Activated T-helper 9 cell treated with anti-CD3 and anti-CD28 coated beads, Interleukin-2, amount 50 U/mL, for 16 hours (primary cell): ENCODE data around the gene STRN4.

Source experiments
- DNase-seq: peaks from one replicate; pipeline ENCODE4 v3.0.0-alpha.2; 2020; ENCODE audit warnings: low read depth

Gene STRN4

DNA sequence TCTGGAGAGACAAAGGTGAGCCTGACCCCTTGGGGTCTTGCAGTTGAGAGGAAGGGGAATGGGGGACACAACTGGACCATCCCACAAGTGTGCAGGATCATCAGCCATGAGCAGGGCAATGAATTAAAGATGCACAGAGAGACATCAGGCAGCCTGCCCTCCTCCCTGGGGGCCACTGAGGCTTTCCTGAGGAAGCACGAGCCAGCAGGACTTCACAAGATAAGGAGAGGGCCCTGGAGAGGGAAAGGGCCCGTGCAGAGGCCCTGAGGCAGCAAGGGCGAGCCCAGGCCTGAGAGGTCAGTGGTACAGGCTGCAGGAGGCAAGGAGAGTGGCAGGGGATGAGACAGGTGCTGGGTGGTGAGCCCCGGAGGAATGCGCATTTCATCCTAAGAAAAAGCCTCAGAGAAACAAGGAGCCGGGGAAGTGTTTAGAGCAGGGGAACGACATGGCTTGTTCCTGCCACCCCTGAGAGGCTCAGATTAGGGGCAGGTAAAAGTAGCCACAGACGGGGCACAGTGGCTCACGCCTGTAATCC, 20.3 kb downstream of the STRN4 start:
- DNase-seq = no peak

GRCh38 chr19:46725036-46725820, 21.0 kb downstream of the STRN4 start:
- no peak for DNase-seq

GRCh38 chr19:46724468-46724867, 21.8 kb downstream of the STRN4 start:
- DNase-seq = no peak

DNA sequence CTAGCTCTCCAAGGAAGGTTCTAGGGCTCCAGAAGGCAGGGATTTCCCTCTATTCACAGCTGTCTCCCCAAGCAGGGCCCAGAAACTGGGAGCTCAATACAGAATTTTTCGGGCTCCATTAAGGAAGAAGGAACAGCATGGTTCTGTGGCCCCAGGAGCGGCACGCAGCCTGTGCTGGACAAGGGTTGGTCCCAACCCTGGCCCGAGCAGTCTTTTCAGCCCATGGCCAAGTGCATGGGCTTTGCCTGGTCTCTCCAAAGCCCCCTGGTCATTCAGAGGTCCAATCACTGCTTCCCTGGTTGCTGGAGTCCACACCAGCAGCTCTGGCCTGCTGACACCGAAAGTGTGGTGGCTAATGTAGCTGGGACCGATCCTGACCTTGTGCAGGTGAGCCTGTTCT, 22.8 kb downstream of the STRN4 start:
- no peak for DNase-seq

GRCh38 chr19:46723023-46723461, 23.2 kb downstream of the STRN4 start:
- no peak for DNase-seq

GRCh38 chr19:46722421-46723022, 23.7 kb downstream of the STRN4 start:
- no peak for DNase-seq

DNA sequence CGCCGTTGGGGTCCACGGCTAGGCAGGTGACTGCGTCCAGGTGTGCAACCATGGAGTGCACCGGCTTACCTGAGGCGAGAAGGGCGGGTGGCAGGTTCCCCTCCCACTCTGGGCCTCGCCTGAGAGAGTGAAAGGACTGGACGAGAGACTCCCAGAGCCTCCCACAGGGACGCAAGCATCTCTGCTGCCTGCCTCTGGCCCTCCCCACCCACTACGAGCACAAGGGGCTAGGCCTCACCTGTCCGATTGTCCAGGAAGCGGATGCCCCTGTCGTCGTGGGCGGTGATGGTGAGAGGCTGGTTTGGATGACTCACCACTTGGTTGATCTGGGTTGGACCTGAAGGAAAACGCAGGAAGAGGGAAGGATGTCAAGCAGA, 24.3 kb downstream of the STRN4 start:
- DNase-seq = no peak

DNA sequence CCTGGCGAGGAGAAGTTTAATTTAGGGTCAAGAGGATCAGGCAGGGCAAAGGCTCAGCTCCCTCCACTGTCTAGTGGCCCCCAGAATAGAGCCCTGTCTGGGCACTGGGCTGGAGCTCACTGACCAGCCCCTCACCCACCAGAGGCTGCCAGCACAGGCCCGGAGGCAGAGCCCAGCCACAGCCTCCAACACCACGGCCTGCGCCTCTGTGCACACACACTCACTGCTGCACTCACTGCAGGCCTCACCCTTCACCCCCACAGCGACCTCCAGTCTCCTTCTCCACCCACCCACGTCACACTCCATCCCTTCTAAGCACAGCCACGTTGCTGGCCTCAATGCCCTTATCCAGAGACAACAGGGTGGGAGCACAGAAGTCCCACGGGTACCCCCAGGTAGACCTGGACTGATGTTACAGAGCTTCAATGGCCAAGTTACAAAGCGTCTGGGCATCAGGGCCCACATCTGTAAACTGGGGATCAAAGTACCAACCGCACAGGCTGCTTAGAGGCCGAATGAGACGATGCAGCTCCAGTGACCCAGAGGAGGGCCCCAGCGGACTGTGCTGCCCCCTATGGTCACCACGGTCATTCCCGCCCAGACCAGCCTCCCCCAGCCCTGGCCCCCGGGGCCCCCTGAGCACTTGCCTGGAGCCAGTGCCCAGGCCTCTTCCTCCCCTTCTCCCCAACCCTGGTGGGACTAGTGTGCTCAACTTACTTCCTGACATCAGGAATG, 24.8 kb downstream of the STRN4 start:
- DNase-seq = no peak

- no peak for DNase-seq
Observed at GRCh38 chr19:46720503-46721239, 25.6 kb downstream of the STRN4 start.

- no peak for DNase-seq
Observed at GRCh38 chr19:46719629-46720502, 26.4 kb downstream of the STRN4 start.

- no peak for DNase-seq
Observed at GRCh38 chr19:46718934-46719622, 27.2 kb downstream of the STRN4 start.

GRCh38 chr19:46718157-46718933, 27.9 kb downstream of the STRN4 start:
- peak; percentile 42 for DNase-seq

DNA sequence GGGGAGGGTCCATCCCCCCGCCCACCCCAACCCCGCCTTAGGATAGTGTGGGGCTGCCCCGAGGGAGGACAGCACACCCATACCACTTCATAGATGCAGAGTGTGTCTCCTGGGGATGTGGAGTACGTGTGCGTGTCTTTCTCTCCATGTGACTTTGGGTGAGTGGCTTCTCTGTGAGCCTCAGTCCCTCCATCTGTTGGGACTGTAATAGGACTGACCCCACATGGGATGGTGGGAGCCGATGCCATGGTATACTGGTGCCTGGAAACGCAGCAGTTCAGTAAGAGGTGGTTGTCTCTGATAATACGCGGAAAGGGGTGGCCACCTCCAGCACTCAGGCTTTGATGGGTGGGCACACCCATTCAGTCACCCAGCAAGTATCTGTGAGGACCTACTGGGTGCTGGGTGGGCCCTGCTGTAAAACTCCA, 28.5 kb downstream of the STRN4 start:
- no peak for DNase-seq

GRCh38 chr19:46717034-46717715, 29.1 kb downstream of the STRN4 start, which contains the start of gene PRKD2:
Gene PRKD2, minus strand, starts transcription at chr19:46717114. Its CDS starts 744 bp downstream, at chr19:46716370.
- peak; percentile 84 for DNase-seq

GRCh38 chr19:46716672-46717033, 29.6 kb downstream of the STRN4 start:
- no peak for DNase-seq

- DNase-seq = no peak
Observed at GRCh38 chr19:46715975-46716671, 30.1 kb downstream of the STRN4 start.

DNA sequence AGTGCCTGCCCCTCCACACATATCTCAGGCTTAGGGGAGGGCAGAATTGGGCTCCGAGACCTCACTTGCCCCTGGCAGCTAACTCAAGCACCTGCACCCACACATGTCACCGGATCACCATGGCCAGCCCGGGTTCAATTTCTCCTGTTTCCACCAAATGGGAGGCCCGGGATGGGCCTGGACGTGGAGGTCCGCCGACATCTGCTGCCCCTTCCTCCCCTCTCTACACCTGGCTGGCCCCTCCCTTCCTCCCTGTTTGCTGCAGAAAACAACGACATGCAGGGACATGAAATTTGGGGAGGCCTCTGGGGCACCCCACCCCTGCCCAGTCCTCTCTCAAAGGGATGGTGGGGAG, 30.7 kb downstream of the STRN4 start:
- DNase-seq = no peak

- DNase-seq = peak; percentile 55
Observed at GRCh38 chr19:46714444-46715106, 31.7 kb downstream of the STRN4 start.
